ENCODE data around the gene TH.

DNA sequence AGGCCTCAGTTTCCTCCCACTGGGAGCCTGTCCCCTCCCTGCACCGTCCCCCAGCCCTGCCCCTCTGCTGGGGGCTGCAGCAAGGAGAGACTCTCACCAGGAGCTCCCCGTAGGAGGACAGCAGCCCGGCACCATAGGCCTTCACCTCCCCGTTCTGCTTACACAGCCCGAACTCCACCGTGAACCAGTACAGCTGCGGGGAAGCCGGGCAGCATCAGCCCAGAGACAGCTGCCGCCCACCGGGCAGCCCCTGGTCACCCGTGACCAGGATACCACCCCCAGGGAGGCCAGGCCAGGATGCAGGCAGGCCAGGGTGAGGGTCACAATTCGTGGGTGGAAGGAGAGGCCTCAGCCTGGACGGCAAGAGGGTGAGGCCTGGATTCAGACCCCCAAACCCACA, 6.0 kb downstream of the TH start:
- TF ChIP-seq, protein P1, sequence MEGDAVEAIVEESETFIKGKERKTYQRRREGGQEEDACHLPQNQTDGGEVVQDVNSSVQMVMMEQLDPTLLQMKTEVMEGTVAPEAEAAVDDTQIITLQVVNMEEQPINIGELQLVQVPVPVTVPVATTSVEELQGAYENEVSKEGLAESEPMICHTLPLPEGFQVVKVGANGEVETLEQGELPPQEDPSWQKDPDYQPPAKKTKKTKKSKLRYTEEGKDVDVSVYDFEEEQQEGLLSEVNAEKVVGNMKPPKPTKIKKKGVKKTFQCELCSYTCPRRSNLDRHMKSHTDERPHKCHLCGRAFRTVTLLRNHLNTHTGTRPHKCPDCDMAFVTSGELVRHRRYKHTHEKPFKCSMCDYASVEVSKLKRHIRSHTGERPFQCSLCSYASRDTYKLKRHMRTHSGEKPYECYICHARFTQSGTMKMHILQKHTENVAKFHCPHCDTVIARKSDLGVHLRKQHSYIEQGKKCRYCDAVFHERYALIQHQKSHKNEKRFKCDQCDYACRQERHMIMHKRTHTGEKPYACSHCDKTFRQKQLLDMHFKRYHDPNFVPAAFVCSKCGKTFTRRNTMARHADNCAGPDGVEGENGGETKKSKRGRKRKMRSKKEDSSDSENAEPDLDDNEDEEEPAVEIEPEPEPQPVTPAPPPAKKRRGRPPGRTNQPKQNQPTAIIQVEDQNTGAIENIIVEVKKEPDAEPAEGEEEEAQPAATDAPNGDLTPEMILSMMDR (IDR thresholded peaks at IDR 0.05; ENCODE audit: low read length): no peak
- no peak for TF ChIP-seq EZH2 (IDR thresholded peaks at IDR 0.05; ENCODE audit: borderline replicate concordance, low read length)
